ENCODE data around the gene SLC25A5. TPM values are rescaled to one million over a fixed set of nuclear protein-coding genes. Genes with fewer than 3 reads are reported as not detected.

The SLC25A5 gene
- total and polyA plus RNA-seq, 4 donors = 169 to 430 (median 299) TPM

DNA sequence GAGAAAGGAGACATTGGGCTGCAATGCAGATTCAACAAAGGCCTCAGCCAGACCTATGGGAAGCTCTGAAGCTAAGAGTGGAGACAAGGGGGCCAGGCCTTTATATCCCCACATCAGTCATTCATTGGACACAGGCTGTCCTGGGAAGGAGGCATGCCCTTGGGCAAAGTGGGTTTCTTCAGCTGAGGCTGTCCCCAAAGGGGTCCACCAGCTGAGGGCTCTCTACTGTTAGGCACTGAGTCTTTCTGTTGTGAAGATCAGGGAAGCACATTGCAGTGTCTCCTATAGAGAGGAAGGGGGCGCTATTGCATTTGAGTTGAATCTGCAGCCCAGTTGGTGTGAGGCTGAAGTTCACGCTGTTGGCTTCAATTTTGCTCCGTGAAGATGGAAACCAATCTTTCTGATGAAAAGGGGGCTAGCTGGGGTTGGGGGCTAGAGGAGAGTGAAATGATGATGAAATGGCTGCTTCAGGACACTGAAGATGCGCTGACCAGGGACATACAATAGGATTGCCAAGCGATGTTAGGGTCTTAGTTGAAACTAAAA is 48.0 kb downstream of the SLC25A5 start:
- 32 to 42% methylated on average over 5 of the region's 5 CpGs for WGBS, 2 donors
- Histone ChIP-seq H3K9ac (ENCODE audit: insufficient read depth in 1 of 2, low read length in 2 of 2) (no peak overlapping the region), H3K27me3 (ENCODE audit: control insufficient read depth in 3 of 3, insufficient read depth in 3 of 3, low read length in 2 of 3) (no peaks in the 10 kb centered on the region), H3K36me3 (ENCODE audit: control insufficient read depth in 4 of 4, insufficient read depth in 4 of 4, low read length in 4 of 4) (no peaks in the 10 kb centered on the region), H3K9me3 (ENCODE audit: control insufficient read depth in 4 of 4, insufficient read depth in 3 of 4, low read length in 3 of 4) (no peaks in the 10 kb centered on the region), H3K27ac (ENCODE audit: low read depth in 1 of 2, low read length in 1 of 2) (no peak overlapping the region), H3K4me1 (ENCODE audit: control insufficient read depth in 5 of 5, insufficient read depth in 5 of 5, low read length in 5 of 5) (no peaks in the 10 kb centered on the region), H3K4me3 (no peak overlapping the region)
- ATAC-seq (ENCODE audit: insufficient read depth, low FRiP score) = peak; percentile 82
- TF ChIP-seq, protein P1, sequence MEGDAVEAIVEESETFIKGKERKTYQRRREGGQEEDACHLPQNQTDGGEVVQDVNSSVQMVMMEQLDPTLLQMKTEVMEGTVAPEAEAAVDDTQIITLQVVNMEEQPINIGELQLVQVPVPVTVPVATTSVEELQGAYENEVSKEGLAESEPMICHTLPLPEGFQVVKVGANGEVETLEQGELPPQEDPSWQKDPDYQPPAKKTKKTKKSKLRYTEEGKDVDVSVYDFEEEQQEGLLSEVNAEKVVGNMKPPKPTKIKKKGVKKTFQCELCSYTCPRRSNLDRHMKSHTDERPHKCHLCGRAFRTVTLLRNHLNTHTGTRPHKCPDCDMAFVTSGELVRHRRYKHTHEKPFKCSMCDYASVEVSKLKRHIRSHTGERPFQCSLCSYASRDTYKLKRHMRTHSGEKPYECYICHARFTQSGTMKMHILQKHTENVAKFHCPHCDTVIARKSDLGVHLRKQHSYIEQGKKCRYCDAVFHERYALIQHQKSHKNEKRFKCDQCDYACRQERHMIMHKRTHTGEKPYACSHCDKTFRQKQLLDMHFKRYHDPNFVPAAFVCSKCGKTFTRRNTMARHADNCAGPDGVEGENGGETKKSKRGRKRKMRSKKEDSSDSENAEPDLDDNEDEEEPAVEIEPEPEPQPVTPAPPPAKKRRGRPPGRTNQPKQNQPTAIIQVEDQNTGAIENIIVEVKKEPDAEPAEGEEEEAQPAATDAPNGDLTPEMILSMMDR (IDR thresholded peaks at IDR 0.05; ENCODE audit: control extremely low read depth, extremely low read depth) = peak; percentile 73
- DNase-seq = peak; percentile 39 to 77 (median 57)

DNA sequence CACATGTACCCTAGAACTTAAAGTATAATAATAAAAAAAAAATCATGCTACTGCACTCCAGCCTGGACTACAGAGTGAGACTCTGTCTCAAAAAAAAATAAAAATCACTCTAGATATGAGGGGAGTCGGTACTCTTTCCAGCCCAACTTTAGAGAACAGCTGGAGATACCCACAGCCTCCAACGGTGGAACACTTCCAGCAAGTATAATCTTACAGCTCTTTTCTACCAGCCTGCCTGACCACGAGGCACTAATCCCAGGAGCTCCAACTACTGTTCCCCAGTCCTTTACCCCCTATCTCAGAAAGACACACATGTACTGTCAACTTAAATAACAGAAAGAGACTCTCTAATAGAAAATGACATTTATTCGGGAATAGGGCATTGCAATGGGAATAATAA is 50.1 kb downstream of the SLC25A5 start:
- ATAC-seq (ENCODE audit: insufficient read depth, low FRiP score) (no peak), DNase-seq (no peak)
- Histone ChIP-seq H3K36me3 (ENCODE audit: control insufficient read depth in 4 of 4, insufficient read depth in 4 of 4, low read length in 4 of 4) (no peaks in the 10 kb centered on the region), H3K4me3 (no peak overlapping the region), H3K9ac (ENCODE audit: insufficient read depth in 1 of 2, low read length in 2 of 2) (no peak overlapping the region), H3K27me3 (ENCODE audit: control insufficient read depth in 3 of 3, insufficient read depth in 3 of 3, low read length in 2 of 3) (no peaks in the 10 kb centered on the region), H3K9me3 (ENCODE audit: control insufficient read depth in 4 of 4, insufficient read depth in 3 of 4, low read length in 3 of 4) (no peaks in the 10 kb centered on the region), H3K4me1 (ENCODE audit: control insufficient read depth in 5 of 5, insufficient read depth in 5 of 5, low read length in 5 of 5) (no peaks in the 10 kb centered on the region), H3K27ac (ENCODE audit: low read depth in 1 of 2, low read length in 1 of 2) (no peak overlapping the region)
- TF ChIP-seq, protein P1 (IDR thresholded peaks at IDR 0.05; ENCODE audit: control extremely low read depth, extremely low read depth) = no peak
- WGBS, 2 donors = 78 to 81% methylated on average over 4 of the region's 4 CpGs

Small RNA genes within 50 kb of the gene (small RNA-seq; reads per million reads assigned to genes)
- gene RNU1-67P (ENCODE audit: low replicate concordance) (0.31 reads per million, percentile 36 among the genes with 10 or more reads in this experiment), gene RNY3P16 (ENCODE audit: low replicate concordance) (0.19 reads per million, percentile 7 among the genes with 10 or more reads in this experiment)

Other genes with a start within 250 kb of the SLC25A5 start
- gene PGRMC1, start 232.2 kb upstream of the SLC25A5 start, total RNA-seq = 100 to 1,000 TPM in 1 of 2 donors, 10 to 100 TPM in 1; 84.7 to 142 TPM
- 10 to 100 TPM; 59.1 to 73.3 TPM for gene PGRMC1, start 232.2 kb upstream of the SLC25A5 start, polyA plus RNA-seq
- 10 to 100 TPM in 1 of 2 donors, 1 to 10 TPM in 1; 3.6 to 18.7 TPM for gene SLC25A43, start 69.1 kb upstream of the SLC25A5 start, total RNA-seq
- gene SLC25A43, start 69.1 kb upstream of the SLC25A5 start, polyA plus RNA-seq = 10 to 100 TPM; 10.7 to 16.5 TPM
- gene STEEP1, start 97.0 kb downstream of the SLC25A5 start, total RNA-seq = 10 to 100 TPM; 19.0 to 40.8 TPM
- gene STEEP1, start 97.0 kb downstream of the SLC25A5 start, polyA plus RNA-seq = 10 to 100 TPM in 1 of 2 donors, 1 to 10 TPM in 1; 8.3 to 17.4 TPM
- gene UBE2A, start 106.1 kb downstream of the SLC25A5 start, total RNA-seq = 10 to 100 TPM; 48.1 to 50.4 TPM
- gene UBE2A, start 106.1 kb downstream of the SLC25A5 start, polyA plus RNA-seq = 10 to 100 TPM; 44.9 to 47.4 TPM
- 1 to 10 TPM; 7.2 to 9.6 TPM for gene NKRF, start 138.0 kb downstream of the SLC25A5 start, total RNA-seq
- gene NKRF, start 138.0 kb downstream of the SLC25A5 start, polyA plus RNA-seq = 1 to 10 TPM; 4.1 to 5.7 TPM
- gene SEPTIN6, start 224.7 kb downstream of the SLC25A5 start, total RNA-seq = 10 to 100 TPM; 21.7 to 25.8 TPM
- 10 to 100 TPM in 1 of 2 donors, 1 to 10 TPM in 1; 6.2 to 13.5 TPM for gene SEPTIN6, start 224.7 kb downstream of the SLC25A5 start, polyA plus RNA-seq

All from lung (tissue), 13 donors.